Activated CD8-positive, alpha-beta memory T cell treated with anti-CD3 and anti-CD28 coated beads, Interleukin-2, amount 50 U/mL, for 24 hours (primary cell): Measurements from ENCODE around the gene NT5DC1.

Source experiments
- DNase-seq: peaks from one replicate; pipeline ENCODE4 v3.0.0-alpha.2; 2020; ENCODE audit errors: extremely low read depth

Gene NT5DC1

GRCh38 chr6:116136933-116137340, 36.3 kb downstream of the NT5DC1 start:
- DNase-seq = no peak

DNA sequence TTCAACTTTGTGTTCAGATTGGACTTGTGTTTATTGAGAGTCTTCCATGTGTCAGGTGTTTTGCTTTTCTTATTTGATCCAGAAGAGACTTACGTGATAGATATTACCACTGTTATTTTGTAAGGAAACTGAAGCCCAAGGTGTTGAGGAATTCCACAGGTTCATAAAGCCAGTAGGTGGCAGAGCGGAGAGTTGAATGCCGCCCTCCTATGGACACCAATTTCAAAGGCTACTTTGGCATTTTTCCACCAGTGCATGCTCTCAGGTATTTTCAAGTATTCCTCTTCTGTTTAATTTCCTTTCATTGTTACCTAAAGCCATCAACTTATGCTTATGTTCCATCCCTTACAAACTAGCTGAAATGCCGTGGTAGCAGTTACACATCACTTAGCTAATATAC, 39.3 kb downstream of the NT5DC1 start:
- no peak for DNase-seq

GRCh38 chr6:116144605-116145004, 44.0 kb downstream of the NT5DC1 start:
- DNase-seq = no peak

DNA sequence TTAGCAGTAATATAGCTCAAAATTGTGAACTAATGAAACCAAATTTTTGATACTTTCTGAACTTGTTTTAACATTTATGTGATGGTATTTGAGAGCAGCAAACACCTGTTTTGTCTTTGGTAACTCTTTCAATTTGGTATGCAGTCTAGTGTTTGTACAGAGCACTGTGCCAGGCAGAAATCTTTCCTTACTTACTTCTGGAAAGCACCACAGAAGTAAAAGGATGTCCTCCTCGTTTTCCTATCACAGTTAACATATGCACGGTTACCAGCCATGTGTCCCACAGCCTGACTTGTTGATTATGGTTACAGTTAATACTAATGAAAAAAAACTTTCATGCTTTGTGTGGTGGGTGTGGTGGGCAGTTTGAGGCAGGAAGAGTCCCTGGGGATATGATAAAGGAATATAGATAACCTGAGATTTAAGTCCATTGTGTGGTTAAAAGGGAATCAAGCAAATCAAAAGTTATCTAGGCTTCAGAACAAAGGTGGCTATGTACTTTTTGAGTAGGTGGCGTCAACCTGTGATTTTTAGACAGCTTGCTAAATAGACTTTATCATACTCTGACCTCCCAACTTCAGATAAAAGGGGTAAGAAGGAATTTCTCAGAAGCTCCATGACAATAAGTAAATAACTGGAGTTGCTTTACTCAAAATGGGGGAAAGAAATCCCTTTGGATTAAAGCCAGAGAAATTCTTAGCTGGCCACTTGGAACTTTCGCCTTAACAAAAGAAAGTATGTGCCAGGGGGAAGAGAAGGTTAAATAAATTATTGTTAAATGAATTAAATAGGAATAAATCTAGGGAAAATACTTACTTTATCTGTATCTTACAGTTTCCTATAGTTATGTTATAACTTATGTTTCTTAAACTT, 45.4 kb downstream of the NT5DC1 start:
- DNase-seq = no peak

DNA sequence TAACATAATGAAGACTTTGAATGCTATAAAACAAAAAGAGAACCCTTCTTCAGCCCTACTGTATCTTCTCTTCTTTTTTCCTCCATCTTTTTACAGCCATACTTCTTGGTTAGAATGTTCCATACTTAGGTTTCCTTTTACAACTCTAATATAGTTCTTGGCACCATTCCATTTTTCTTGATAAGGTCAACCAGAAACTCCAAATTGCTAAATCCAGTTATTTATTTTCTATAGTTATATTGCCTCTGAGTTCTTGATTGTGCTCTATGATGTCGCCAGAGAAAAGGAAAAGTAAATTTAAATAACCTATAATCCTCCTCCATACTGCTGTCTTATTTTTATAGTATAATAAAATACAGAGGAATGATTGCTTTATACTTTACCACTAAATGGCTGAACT, 52.0 kb downstream of the NT5DC1 start:
- no peak for DNase-seq

DNA sequence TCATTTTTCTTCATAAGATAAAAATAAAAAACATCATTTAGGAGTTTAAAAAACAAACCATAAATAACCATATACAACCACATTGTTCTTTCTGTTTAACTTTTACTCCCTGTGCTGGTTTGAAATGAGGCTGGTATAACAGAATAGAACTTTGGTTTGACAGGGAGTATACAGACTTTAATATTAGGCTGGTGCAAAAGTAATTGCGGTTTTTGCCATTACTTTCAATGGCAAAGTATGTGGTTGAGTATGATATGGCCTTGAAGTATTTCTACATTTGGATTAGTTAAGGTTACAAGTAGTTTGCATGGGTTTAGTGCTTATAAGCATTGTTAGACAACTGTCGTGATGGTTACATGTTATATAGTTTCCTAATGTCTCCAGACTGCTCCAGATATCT, 54.2 kb downstream of the NT5DC1 start:
- no peak for DNase-seq

DNA sequence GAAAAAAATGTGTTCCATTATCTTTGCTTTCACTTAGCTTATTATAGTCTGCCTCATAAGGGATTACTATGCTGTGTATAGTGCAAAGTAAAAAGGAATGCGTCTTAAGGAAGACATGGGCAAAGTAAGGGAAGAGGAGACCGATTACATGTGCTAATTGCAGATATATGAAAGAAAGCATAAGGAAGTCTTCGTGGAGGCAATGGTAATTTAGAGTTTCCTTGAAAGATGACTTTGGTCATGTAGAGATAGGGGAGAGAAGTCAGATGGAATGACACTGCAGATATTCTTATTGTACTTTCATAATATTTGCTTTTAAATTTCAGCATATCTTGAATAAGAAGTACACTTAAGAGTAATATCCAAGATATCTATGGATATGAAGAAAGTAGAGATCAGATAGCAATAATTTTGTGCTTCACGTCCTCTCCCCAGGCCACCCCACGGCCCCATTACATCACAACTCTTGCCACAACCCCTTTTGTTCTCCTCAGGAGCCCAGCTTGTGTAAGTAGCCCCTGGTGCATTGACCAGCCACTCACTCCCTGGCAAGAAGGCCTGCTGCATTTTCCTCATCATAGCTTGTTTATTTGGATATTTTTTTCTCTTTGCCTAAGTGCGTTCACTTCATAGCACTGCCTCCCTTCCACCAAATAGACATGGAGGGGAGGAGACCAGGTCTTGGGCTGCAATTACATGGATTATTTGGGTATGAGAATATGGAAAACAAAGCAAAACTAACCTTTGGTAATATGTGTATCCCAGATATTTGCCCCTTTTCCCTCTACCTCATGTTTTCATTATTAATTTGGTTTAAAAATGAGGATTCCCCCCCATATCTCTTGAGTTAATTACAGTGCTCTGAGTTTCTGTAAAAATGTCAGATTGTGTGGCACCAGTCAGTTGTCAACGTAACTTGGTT, 56.0 kb downstream of the NT5DC1 start:
- no peak for DNase-seq

- no peak for DNase-seq
Observed at GRCh38 chr6:116157391-116157790, 56.7 kb downstream of the NT5DC1 start.

GRCh38 chr6:116158641-116159040, 58.0 kb downstream of the NT5DC1 start:
- no peak for DNase-seq

- DNase-seq = no peak
Observed at GRCh38 chr6:116159782-116160524, 59.3 kb downstream of the NT5DC1 start.

DNA sequence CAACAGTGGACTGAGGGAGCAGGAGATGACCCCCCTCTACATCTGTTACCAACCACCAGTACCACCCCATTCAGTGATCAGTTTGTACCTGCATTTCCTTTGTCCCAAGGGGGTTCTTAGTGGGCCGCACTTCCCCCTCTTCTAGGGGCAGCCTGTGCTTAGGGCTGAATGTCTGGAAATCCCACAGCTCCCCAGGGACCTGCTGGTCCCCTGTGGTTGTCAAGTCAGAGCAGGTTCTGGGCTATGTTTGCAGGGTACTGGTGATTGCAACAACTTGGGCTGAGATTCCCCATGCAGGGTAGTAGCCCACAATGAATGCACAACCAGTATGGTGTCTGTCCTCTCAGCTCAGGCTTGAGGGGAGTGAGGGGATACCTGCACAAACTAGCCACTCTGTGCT, 64.9 kb downstream of the NT5DC1 start:
- DNase-seq = no peak

DNA sequence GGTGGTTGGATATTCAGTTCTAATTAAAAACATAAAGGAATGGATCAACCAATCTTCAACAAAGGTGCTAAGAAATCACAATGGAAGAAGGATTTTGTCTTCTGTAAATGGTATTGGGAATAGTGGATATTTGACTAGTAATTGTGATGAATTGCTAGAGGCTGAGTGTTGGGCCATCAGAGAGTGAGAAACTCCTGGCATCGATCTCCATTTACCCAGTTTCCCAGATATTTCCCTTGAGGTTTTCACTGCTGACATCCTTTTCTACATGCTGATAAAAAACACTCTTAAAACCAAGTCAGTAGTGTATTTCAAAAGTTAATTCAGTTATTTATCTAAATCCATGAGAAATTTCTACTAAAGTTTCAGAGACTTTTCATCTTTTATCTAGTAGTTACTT, 65.7 kb downstream of the NT5DC1 start:
- DNase-seq = no peak

DNA sequence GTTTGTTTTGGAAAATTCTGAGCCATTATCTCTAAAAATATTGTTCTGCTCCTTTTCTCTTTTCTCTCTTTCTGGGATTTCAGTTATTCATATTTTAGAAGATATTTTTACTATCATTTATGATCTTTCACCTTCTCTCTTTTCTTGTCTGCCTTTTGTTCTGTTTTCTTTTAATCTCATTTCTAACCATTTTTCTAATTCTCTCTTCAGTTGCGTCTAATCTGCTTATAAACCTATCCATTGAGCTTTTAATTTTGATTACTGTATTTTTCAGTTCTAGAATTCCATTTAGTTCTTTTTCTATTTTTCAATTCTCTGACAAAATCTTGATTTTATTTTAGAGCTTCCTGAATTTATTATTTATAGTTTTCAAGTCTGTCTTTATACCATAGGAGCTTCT, 67.5 kb downstream of the NT5DC1 start:
- no peak for DNase-seq

DNA sequence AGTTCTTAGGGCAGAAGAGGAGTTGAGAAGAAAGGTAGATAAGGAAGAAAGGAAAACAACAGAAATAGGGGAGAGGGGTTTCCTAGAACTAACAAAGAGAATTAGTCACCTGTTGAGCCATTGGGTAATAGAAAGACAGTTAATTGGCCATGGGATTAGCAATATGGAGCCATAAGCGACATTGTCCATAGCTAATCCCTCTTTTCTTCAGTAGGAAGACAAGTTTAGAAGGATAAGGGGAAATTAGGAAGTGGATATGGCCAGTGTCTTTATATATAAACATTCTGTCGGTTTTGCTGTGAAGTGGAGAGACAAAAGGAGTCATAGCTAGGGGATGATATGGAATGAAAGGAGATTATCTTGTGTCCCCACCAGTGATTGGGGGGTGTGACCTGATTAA, 69.2 kb downstream of the NT5DC1 start:
- no peak for DNase-seq

DNA sequence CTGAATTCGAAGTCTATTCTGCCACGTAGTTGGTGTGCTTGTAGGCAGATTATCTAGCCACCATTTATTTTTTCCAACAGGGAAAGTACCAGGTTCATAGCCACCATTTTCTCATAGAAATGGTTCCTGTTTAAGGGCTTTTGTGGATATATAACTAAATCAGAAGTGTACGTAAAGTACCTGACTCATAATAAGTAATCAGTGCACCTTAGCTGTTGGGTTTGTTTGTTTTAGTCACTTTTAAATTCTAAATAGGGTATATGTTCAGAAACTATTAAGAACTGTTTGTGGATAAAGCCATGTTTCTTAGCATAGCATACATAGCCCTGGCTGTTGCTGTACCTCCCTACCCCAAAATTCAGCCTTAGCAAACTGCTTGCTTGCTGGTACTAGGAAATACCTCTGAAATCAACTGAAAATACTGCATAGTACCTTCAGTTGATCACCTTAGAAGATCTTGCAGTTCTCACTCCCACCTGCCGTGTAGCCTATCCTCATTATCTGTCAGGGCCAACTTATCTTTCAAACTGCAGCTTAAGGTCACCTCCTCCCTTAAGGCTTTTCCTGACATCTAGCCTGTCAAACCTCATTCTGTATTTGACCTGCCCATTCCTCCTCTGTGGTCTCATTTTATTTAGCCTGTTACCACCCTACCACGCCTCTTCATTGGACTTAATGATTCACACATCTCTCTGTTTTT, 69.9 kb downstream of the NT5DC1 start:
- DNase-seq = no peak

DNA sequence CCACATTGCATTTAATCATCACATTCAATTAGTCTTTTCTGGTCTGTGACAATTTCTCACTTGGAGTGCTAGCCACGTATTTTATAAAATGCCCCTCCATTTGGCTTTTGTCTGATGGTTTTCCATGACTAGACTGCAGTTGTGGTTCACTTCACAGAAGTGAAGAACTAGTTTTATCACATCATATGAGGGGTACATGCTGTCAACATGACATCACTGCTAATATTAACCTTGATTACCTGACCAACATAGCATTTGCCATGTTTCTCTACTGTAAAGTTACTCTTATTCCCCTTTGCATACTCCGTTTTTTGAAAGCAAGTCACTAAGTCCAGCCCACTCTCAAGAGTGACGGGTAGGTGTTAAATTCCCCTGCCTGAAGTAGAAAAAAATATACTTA, 73.3 kb downstream of the NT5DC1 start:
- no peak for DNase-seq

DNA sequence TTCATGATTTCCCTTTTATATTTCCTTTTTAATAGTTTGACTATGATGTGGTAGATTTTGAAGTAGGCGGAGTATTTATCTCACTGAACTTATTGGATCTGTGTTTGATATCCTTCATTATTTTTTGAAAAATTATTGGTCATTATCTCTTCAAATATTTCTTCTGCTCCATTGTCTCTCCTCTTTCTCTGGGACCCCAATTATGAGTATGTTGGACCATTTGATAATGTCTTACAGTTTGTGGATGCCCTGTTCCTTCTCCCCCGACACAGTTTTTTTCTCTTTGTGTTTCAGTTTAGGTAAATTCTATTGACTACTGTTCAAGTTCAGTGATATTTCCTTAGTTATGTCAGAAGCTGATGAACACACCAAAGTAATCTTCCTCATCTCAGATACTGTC, 74.7 kb downstream of the NT5DC1 start:
- no peak for DNase-seq

DNA sequence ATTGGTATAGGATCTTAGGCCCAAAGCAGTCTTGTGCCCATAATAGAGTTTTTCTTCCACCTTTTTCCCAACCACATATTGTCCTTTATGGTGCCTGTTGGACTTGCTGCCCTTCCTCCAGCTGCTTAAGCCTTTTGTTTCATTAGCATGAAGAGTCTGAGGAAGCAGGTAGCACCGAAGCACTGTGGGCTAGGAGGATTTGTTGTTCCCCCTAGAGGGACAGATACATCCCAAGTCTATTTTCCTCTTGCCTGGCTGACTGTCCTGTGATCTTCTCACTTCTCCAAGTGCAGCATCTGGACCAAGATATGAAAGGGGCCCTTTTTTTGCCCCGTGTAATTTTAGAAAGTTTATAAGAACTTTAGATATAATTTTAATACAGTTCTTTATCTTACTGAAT, 75.9 kb downstream of the NT5DC1 start:
- no peak for DNase-seq

GRCh38 chr6:116180375-116180774, 79.7 kb downstream of the NT5DC1 start:
- DNase-seq = no peak

DNA sequence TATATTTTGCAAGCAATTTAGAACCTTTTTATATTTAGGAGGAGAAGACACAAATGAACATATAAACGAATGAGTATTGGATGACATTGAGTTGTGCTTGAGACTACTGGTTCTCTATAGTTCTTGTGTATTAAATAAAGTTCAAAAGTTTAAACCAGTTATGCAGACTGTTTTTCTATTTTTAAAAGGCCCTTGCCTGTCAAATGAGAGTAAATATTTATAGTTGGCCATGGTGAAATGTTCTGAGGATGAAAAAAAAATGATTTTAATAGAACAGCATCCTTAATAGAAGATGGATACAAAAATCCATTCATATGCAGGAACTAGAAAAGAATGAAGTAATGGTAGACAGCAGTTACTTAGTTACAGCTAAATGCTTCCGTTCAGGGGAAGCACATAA, 88.8 kb downstream of the NT5DC1 start:
- DNase-seq = no peak

- DNase-seq = no peak
Observed at GRCh38 chr6:116190550-116190949, 89.9 kb downstream of the NT5DC1 start.

- DNase-seq = no peak
Observed at GRCh38 chr6:116191881-116192280, 91.2 kb downstream of the NT5DC1 start.
